Panc1 (cell line): ENCODE results near the gene RASSF7. TPM values are rescaled to one million over a fixed set of nuclear protein-coding genes. Genes with fewer than 3 reads are reported as not detected.

Experiments
- ATAC-seq: fragments of 200-7000 bp; cut with Tn5 transposase; 2 replicates; pipeline ENCODE4 v1.9.1; 2020; ENCODE audit warnings: mild to moderate bottlenecking, moderate library complexity
- BruUV-seq: library from RNA; stranded (reverse); fragments of 400-500 nt; replicated peaks from 2 replicates; lab custom pipeline; 2021; lab: Mats Ljungman, UMichigan
- CTCF ChIA-PET: fragments of 300-600 bp; sonication (Branson Sonifier 250); formaldehyde crosslinking; loops from one replicate; lab custom pipeline; 2022; ENCODE audit warnings: antibody characterized with exemption; lab: Charles Lee
- POLR2A ChIA-PET: fragments of 300-600 bp; sonication (Branson Sonifier 250); formaldehyde crosslinking; loops from one replicate; lab custom pipeline; 2022; ENCODE audit warnings: antibody characterized with exemption; lab: Charles Lee
- DNase-seq: peaks from one replicate; pipeline ENCODE4 v3.0.0-alpha.2; 2010; ENCODE audit warnings: low read depth, low spot score
- H3K27ac ChIP-seq: 2 replicates; pipeline ENCODE4 v1.5.1; 2011; ENCODE audit warnings: mild to moderate bottlenecking, low read length, inconsistent platforms
- H3K27me3 ChIP-seq: fragments of 200-500 bp; sonication (Bioruptor generic); 2 replicates; pipeline ENCODE4 v1.6.0; 2014; ENCODE audit warnings: low read length, inconsistent platforms; ENCODE audit not compliant: control insufficient read depth, insufficient read depth
- H3K36me3 ChIP-seq: fragments of 200-500 bp; sonication (Bioruptor generic); 2 replicates; pipeline ENCODE4 v1.5.1; 2014; ENCODE audit warnings: inconsistent platforms, mild to moderate bottlenecking, low read length, moderate library complexity; ENCODE audit not compliant: control insufficient read depth, insufficient read depth
- H3K4me1 ChIP-seq: 2 replicates; pipeline ENCODE4 v1.5.1; 2011; ENCODE audit warnings: inconsistent platforms, mild to moderate bottlenecking, low read length, moderate library complexity; ENCODE audit not compliant: control insufficient read depth, insufficient read depth
- H3K4me3 ChIP-seq, 2 experiments: 2 replicates each; pipeline ENCODE4 v1.5.1; 2011 to 2012; ENCODE audit warnings: low read depth in 2 of 2, low read length in 2 of 2, mild to moderate bottlenecking in 2 of 2, inconsistent platforms in 1 of 2, moderate library complexity in 1 of 2
- H3K9me3 ChIP-seq: fragments of 200-500 bp; sonication (Bioruptor generic); 2 replicates; pipeline ENCODE4 v1.5.1; 2014; ENCODE audit warnings: low read depth, mild to moderate bottlenecking, inconsistent platforms, low read length, moderate library complexity; ENCODE audit not compliant: control insufficient read depth, insufficient read depth
- POLR2AphosphoS5 ChIP-seq: IDR thresholded peaks from 2 replicates; pipeline ENCODE4 v1.6.1; 2012; ENCODE audit warnings: mild to moderate bottlenecking, low read depth, low read length, moderate library complexity
- REST ChIP-seq, 2 experiments: IDR thresholded peaks; 2 replicates each; pipeline ENCODE4 v1.6.1; 2011 to 2012; ENCODE audit warnings: low read depth in 2 of 2, control low read depth in 1 of 2, low read length in 1 of 2, mild to moderate bottlenecking in 1 of 2, moderate library complexity in 1 of 2; ENCODE audit not compliant: insufficient read depth in 1 of 2
- SIN3A ChIP-seq: IDR thresholded peaks from 2 replicates; pipeline ENCODE4 v1.6.1; 2012; ENCODE audit warnings: low read depth, mild to moderate bottlenecking, low read length, moderate library complexity, borderline replicate concordance; ENCODE audit not compliant: insufficient read depth
- TCF7L2 ChIP-seq: IDR thresholded peaks from 2 replicates; pipeline ENCODE4 v1.6.1; 2011; ENCODE audit warnings: mild to moderate bottlenecking, low read depth, low read length, inconsistent platforms
- in situ Hi-C: cut with HindIII; loops from 2 replicates; pipeline ENCODE4 v1.10.0; 2016; ENCODE audit warnings: low sequenced_read_pairs, low pct_unique_long_range_greater_than_20kb
- intact Hi-C: fragments of 100-400 bp; cut with micrococcal nuclease; formaldehyde crosslinking; loops from one replicate; pipeline ENCODE4 v1.10.0; 2022; ENCODE audit not compliant: unreplicated experiment
- total RNA-seq: library from RNA; stranded (reverse); gene quantifications from one replicate; pipeline ENCODE4 v1.2.1, GENCODE V29; 2021; ENCODE audit not compliant: unreplicated experiment
- TF ChIP-seq, protein P1 (sequence below): fragments of 450-650 bp; IDR thresholded peaks from 2 replicates; pipeline ENCODE4 v1.5.1; 2017; ENCODE audit warnings: mild to moderate bottlenecking

The RASSF7 gene
- total RNA-seq, 1 experiment from 2014 or later: 81.8 TPM

GRCh38 chr11:607020-607780 is 46.4 kb downstream of the RASSF7 start:
- intact Hi-C loops (no loop called here), in situ Hi-C loops (no loop called here)
- no peaks in the 10 kb centered on the region for H3K9me3 ChIP-seq
- no TSS peak for BruUV-seq
- no peak overlapping the region for H3K4me3 ChIP-seq
- ChIA-PET CTCF (no interaction called here), POLR2A (interaction anchor here (1.2 kb wide), 1 partner anchor 22 kb away, joined by 5 read pairs; no protein-coding TSS in a partner anchor)
- TF ChIP-seq TCF7L2 (no peak), REST (IDR thresholded peaks at IDR 0.05; ENCODE audit: insufficient read depth in 1 of 2, low read depth in 2 of 2, low read length in 1 of 2) (no peak), POLR2AphosphoS5 (no peak), SIN3A (no peak)
- TF ChIP-seq, protein P1, sequence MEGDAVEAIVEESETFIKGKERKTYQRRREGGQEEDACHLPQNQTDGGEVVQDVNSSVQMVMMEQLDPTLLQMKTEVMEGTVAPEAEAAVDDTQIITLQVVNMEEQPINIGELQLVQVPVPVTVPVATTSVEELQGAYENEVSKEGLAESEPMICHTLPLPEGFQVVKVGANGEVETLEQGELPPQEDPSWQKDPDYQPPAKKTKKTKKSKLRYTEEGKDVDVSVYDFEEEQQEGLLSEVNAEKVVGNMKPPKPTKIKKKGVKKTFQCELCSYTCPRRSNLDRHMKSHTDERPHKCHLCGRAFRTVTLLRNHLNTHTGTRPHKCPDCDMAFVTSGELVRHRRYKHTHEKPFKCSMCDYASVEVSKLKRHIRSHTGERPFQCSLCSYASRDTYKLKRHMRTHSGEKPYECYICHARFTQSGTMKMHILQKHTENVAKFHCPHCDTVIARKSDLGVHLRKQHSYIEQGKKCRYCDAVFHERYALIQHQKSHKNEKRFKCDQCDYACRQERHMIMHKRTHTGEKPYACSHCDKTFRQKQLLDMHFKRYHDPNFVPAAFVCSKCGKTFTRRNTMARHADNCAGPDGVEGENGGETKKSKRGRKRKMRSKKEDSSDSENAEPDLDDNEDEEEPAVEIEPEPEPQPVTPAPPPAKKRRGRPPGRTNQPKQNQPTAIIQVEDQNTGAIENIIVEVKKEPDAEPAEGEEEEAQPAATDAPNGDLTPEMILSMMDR: no peak
- H3K36me3 ChIP-seq: peaks cover 38% of the 10 kb centered on the region
- H3K4me1 ChIP-seq: peaks cover 7% of the 10 kb centered on the region
- ATAC-seq (no peak), DNase-seq (no peak)
- H3K27ac ChIP-seq: no peak overlapping the region
- no peaks in the 10 kb centered on the region for H3K27me3 ChIP-seq

DNA sequence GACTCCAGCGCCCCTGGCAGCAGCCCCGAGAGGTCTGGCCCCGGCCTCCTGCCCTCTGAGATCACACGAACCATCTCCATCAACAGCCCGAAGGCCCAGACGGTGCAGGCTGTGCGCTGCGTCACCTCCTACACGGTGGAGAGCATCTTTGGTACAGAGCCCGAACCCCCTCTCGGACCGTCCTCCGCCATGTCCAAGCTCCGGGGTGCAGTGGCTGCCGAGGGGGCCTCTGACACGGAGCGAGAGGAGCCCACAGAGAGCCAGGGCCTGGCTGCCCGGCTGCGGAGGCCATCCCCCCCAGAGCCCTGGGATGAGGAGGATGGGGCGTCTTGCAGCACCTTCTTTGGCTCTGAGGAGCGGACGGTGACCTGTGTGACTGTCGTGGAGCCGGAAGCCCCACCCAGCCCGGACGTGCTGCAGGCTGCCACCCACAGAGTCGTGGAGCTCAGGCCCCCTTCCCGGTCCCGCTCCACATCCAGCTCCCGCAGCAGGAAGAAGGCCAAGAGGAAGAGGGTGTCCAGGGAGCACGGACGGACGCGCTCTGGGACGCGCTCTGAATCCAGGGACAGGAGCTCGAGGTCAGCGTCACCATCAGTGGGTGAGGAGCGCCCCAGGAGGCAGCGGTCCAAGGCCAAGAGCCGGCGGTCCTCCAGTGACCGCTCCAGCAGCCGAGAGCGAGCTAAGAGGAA is 47.3 kb downstream of the RASSF7 start:
- TF ChIP-seq TCF7L2: no peak
- no peak for TF ChIP-seq POLR2AphosphoS5
- no peak for TF ChIP-seq SIN3A
- TF ChIP-seq REST (IDR thresholded peaks at IDR 0.05; ENCODE audit: insufficient read depth in 1 of 2, low read depth in 2 of 2, low read length in 1 of 2): no peak
- TF ChIP-seq, protein P1: no peak
- CTCF ChIA-PET: no interaction called here
- H3K27me3 ChIP-seq: no peaks in the 10 kb centered on the region
- intact Hi-C loops: no loop called here
- no peaks in the 10 kb centered on the region for H3K9me3 ChIP-seq
- ATAC-seq (no peak), DNase-seq (no peak)
- POLR2A ChIA-PET: interaction anchor here (1.2 kb wide), 1 partner anchor 23 kb away, joined by 5 read pairs; no protein-coding TSS in a partner anchor
- no peak overlapping the region for H3K27ac ChIP-seq
- in situ Hi-C loops: no loop called here
- H3K4me1 ChIP-seq: peaks cover 16% of the 10 kb centered on the region
- no peak overlapping the region for H3K4me3 ChIP-seq
- BruUV-seq: no TSS peak
- H3K36me3 ChIP-seq: peaks cover 38% of the 10 kb centered on the region
